Dendritic cell treated with granulocyte-macrophage colony-stimulating factor and Interleukin-4, amounts not matched to agents 40 ng/mL and 50 ng/mL, for 4 days (primary cell): ENCODE results near the gene PCDHGA12.
"Not testable (repeated sequence)": the region's sequence is repeated elsewhere in the genome, so short reads cannot be mapped to it uniquely, and the experiment has no call there.

Source experiments
- H3K27ac Mint-ChIP-seq: one replicate; pipeline ENCODE4 v1.8.0; 2022; ENCODE audit warnings: mild to moderate bottlenecking, mixed read lengths
- H3K27me3 Mint-ChIP-seq: one replicate; pipeline ENCODE4 v1.8.0; 2022; ENCODE audit warnings: mild to moderate bottlenecking, mixed read lengths
- H3K36me3 Mint-ChIP-seq: one replicate; pipeline ENCODE4 v1.8.0; 2022; ENCODE audit warnings: low read depth, mixed read lengths
- H3K4me1 Mint-ChIP-seq: one replicate; pipeline ENCODE4 v1.8.0; 2022; ENCODE audit warnings: low read depth, mixed read lengths
- H3K4me3 Mint-ChIP-seq: one replicate; pipeline ENCODE4 v1.8.0; 2022; ENCODE audit warnings: mild to moderate bottlenecking, moderate library complexity, mixed read lengths
- H3K9me3 Mint-ChIP-seq: one replicate; pipeline ENCODE4 v1.8.0; 2022; ENCODE audit warnings: mixed read lengths
- intact Hi-C: fragments of 100-400 bp; cut with micrococcal nuclease; formaldehyde crosslinking; loops from one replicate; pipeline ENCODE4 v1.15.0; 2022

PCDHGA12 gene

GRCh38 chr5:141430332-141431113 is at the start of gene PCDHGA12:
PCDHGA12 (plus strand) TSS chr5:141430507; CDS start chr5:141430760, 253 bp downstream.
- H3K27me3 Mint-ChIP-seq, result peaks cover 75% of the 10 kb centered on the region
- H3K4me1 Mint-ChIP-seq, result peaks cover 15% of the 10 kb centered on the region
- peak within 1 kb of the TSS; percentile 69 for H3K4me3 Mint-ChIP-seq
- intact Hi-C loops, result no loop called here
- no peak within 1 kb of the TSS for H3K27ac Mint-ChIP-seq
- peaks cover 4% of the 10 kb centered on the region for H3K36me3 Mint-ChIP-seq
- peaks cover 31% of the 10 kb centered on the region for H3K9me3 Mint-ChIP-seq

- Mint-ChIP-seq H3K4me3 (peak within 1 kb of the TSS; percentile 71), H3K27me3 (peaks cover 62% of the 10 kb centered on the region), H3K36me3 (no peaks in the 10 kb centered on the region), H3K9me3 (peaks cover 22% of the 10 kb centered on the region), H3K27ac (no peak within 1 kb of the TSS), H3K4me1 (no peaks in the 10 kb centered on the region)
- intact Hi-C loops, result no loop called here
Observed at GRCh38 chr5:141382469-141383294, 47.6 kb upstream of the PCDHGA12 start, which contains the start of gene PCDHGA7. PCDHGA7 (plus strand) TSS chr5:141382742; CDS start chr5:141382900, 158 bp downstream.

- peaks cover 25% of the 10 kb centered on the region for H3K9me3 Mint-ChIP-seq
- no peaks in the 10 kb centered on the region for H3K36me3 Mint-ChIP-seq
- intact Hi-C loops, result no loop called here
- H3K27me3 Mint-ChIP-seq, result peaks cover 64% of the 10 kb centered on the region
- H3K4me3 Mint-ChIP-seq, result no peak overlapping the region
- no peak overlapping the region for H3K27ac Mint-ChIP-seq
- no peaks in the 10 kb centered on the region for H3K4me1 Mint-ChIP-seq
Observed at GRCh38 chr5:141383345-141383744, 47.0 kb upstream of the PCDHGA12 start.

- Mint-ChIP-seq H3K4me3 (no peak overlapping the region), H3K27ac (no peak overlapping the region), H3K4me1 (no peaks in the 10 kb centered on the region), H3K27me3 (peaks cover 77% of the 10 kb centered on the region), H3K9me3 (peaks cover 38% of the 10 kb centered on the region), H3K36me3 (peaks cover 1% of the 10 kb centered on the region)
- intact Hi-C loops, result no loop called here
Observed at GRCh38 chr5:141384471-141385267, 45.6 kb upstream of the PCDHGA12 start.

GRCh38 chr5:141387557-141388311 is 42.6 kb upstream of the PCDHGA12 start, which contains the start of gene PCDHGB4:
PCDHGB4 (plus strand) TSS chr5:141387698; CDS start chr5:141387885, 187 bp downstream.
- Mint-ChIP-seq H3K27me3 (peaks cover 74% of the 10 kb centered on the region), H3K4me3 (peak within 1 kb of the TSS; percentile 63), H3K9me3 (peaks cover 53% of the 10 kb centered on the region)
- H3K36me3 Mint-ChIP-seq, H3K4me1 Mint-ChIP-seq, intact Hi-C loops, H3K27ac Mint-ChIP-seq: not testable (repeated sequence)

GRCh38 chr5:141388661-141389060 is 41.6 kb upstream of the PCDHGA12 start:
- peaks cover 73% of the 10 kb centered on the region for H3K27me3 Mint-ChIP-seq
- intact Hi-C loops, result no loop called here

GRCh38 chr5:141389153-141390042 is 40.9 kb upstream of the PCDHGA12 start:
- Mint-ChIP-seq H3K4me3 (no peak overlapping the region), H3K36me3 (peaks cover 7% of the 10 kb centered on the region), H3K27ac (no peak overlapping the region), H3K27me3 (peaks cover 73% of the 10 kb centered on the region), H3K9me3 (peaks cover 57% of the 10 kb centered on the region), H3K4me1 (no peaks in the 10 kb centered on the region)
- intact Hi-C loops, result no loop called here

More at GRCh38 chr5:141388661-141389060, 41.6 kb upstream of the PCDHGA12 start:
- Mint-ChIP-seq H3K4me3 (no peak overlapping the region), H3K9me3 (peaks cover 53% of the 10 kb centered on the region), H3K27ac (no peak overlapping the region), H3K4me1 (no peaks in the 10 kb centered on the region), H3K36me3 (peaks cover 7% of the 10 kb centered on the region)

- Mint-ChIP-seq H3K36me3 (peaks cover 7% of the 10 kb centered on the region), H3K9me3 (peaks cover 59% of the 10 kb centered on the region)
Observed at GRCh38 chr5:141392429-141393198, 37.7 kb upstream of the PCDHGA12 start, which contains the start of gene PCDHGA8. PCDHGA8 (plus strand) TSS chr5:141392633; CDS start chr5:141392814, 181 bp downstream.

GRCh38 chr5:141393267-141393666 is 37.0 kb upstream of the PCDHGA12 start:
- H3K9me3 Mint-ChIP-seq, result peaks cover 57% of the 10 kb centered on the region
- intact Hi-C loops, result no loop called here
- H3K4me1 Mint-ChIP-seq, result no peaks in the 10 kb centered on the region
- H3K4me3 Mint-ChIP-seq, result no peak overlapping the region
- H3K36me3 Mint-ChIP-seq, result peaks cover 7% of the 10 kb centered on the region
- H3K27me3 Mint-ChIP-seq, result peaks cover 72% of the 10 kb centered on the region
- H3K27ac Mint-ChIP-seq, result no peak overlapping the region

More at GRCh38 chr5:141392429-141393198, 37.7 kb upstream of the PCDHGA12 start, which contains the start of gene PCDHGA8:
- intact Hi-C loops, result no loop called here
- Mint-ChIP-seq H3K27me3 (peaks cover 72% of the 10 kb centered on the region), H3K27ac (no peak within 1 kb of the TSS), H3K4me3 (no peak within 1 kb of the TSS), H3K4me1 (no peaks in the 10 kb centered on the region)

GRCh38 chr5:141394401-141395187 is 35.7 kb upstream of the PCDHGA12 start:
- peaks cover 72% of the 10 kb centered on the region for H3K27me3 Mint-ChIP-seq
- peaks cover 55% of the 10 kb centered on the region for H3K9me3 Mint-ChIP-seq
- H3K4me3 Mint-ChIP-seq, intact Hi-C loops, H3K27ac Mint-ChIP-seq, H3K36me3 Mint-ChIP-seq, H3K4me1 Mint-ChIP-seq: not testable (repeated sequence)
